K562 (cell line): ENCODE results near the gene IRX2. TPM values are rescaled to one million over a fixed set of nuclear protein-coding genes. Genes with fewer than 3 reads are reported as not detected.

ENCODE experiments used
- ATAC-seq: fragments of 200-7000 bp; cut with Tn5 transposase; 3 replicates; pipeline ENCODE4 v1.9.1; 2020; ENCODE audit warnings: moderate library complexity
- BruUV-seq: library from RNA; stranded (reverse); fragments of 400-500 nt; replicated peaks from 2 replicates; lab custom pipeline; 2021; lab: Mats Ljungman, UMichigan
- CTCF ChIA-PET: fragments of 300-600 bp; formaldehyde crosslinking; extraction: SDS; loops from one replicate; lab custom pipeline; 2021; ENCODE audit warnings: low intra/inter-chr PET ratio; lab: Yijun Ruan, JAX
- POLR2A ChIA-PET: fragments of 300-600, 350-650 bp; sonication (Branson Sonifier 250); formaldehyde crosslinking; extraction: SDS; loops from one replicate; lab custom pipeline; 2021; ENCODE audit warnings: antibody characterized with exemption, inconsistent platforms; lab: Yijun Ruan, JAX
- DNase-seq, 4 experiments: peaks; one replicate each; pipeline versions ENCODE4 v3.0.0 to v3.0.0-alpha.2; 2011 to 2018; ENCODE audit warnings: low spot score in 3 of 4, mixed read lengths in 3 of 4; ENCODE audit errors: extremely low read depth in 1 of 4
- FAIRE-seq: peaks from 2 replicates; lab custom pipeline; 2011; peaks lifted over from hg19 to GRCh38; lab: Jason Lieb, UNC
- H2AFZ ChIP-seq: 2 replicates; pipeline ENCODE4 v1.6.0; 2011; ENCODE audit warnings: low read depth, low read length, control low read depth, inconsistent platforms
- H3K27ac ChIP-seq: fragments of 200-600 bp; 3 replicates; pipeline ENCODE4 v1.8.0; 2011; ENCODE audit warnings: low read depth, mild to moderate bottlenecking, control low read depth, inconsistent platforms, low read length, moderate library complexity, mixed read lengths; ENCODE audit errors: extremely low read depth
- H3K27me3 ChIP-seq, 2 experiments: fragments of 300-600 bp in 1 of 2; 2 replicates in 1 of 2; 3 replicates in 1 of 2; pipeline versions ENCODE4 v1.6.0 to v1.8.0; 2011; ENCODE audit warnings: inconsistent platforms in 2 of 2, low read length in 2 of 2, mild to moderate bottlenecking in 1 of 2, mixed read lengths in 1 of 2, moderate library complexity in 1 of 2; ENCODE audit not compliant: control insufficient read depth in 2 of 2, insufficient read depth in 2 of 2
- H3K36me3 ChIP-seq: fragments of 300-600 bp; 3 replicates; pipeline ENCODE4 v1.8.0; 2011; ENCODE audit warnings: mild to moderate bottlenecking, low read length, inconsistent platforms; ENCODE audit not compliant: control insufficient read depth, insufficient read depth
- H3K4me1 ChIP-seq, 2 experiments: fragments of 200-600 bp in 1 of 2; replicated peaks in 1 of 2; 2 replicates in 1 of 2; 3 replicates in 1 of 2; pipeline versions ENCODE4 v1.5.1 to v1.8.0; 2011; ENCODE audit warnings: inconsistent platforms in 2 of 2, low read length in 2 of 2, mild to moderate bottlenecking in 1 of 2, mixed read lengths in 1 of 2, moderate library complexity in 1 of 2; ENCODE audit not compliant: control insufficient read depth in 2 of 2, insufficient read depth in 2 of 2
- H3K4me2 ChIP-seq: 2 replicates; pipeline ENCODE4 v1.6.1; 2011; ENCODE audit warnings: low read length, control low read depth, inconsistent platforms, mixed read lengths; ENCODE audit not compliant: insufficient read depth
- H3K4me3 ChIP-seq: fragments of 200-600 bp; sonication (generic), shearing (Covaris generic); 2 replicates; pipeline ENCODE4 v1.5.1; 2016; ENCODE audit warnings: control low read depth, inconsistent platforms
- H3K79me2 ChIP-seq: fragments of 200-600 bp; 3 replicates; pipeline ENCODE4 v1.8.0; 2011; ENCODE audit warnings: low read length, inconsistent platforms; ENCODE audit not compliant: control insufficient read depth, insufficient read depth
- H3K9ac ChIP-seq, 2 experiments: 2 replicates each; pipeline versions ENCODE4 v1.6.0 to v1.6.1; 2011; ENCODE audit warnings: low read depth in 2 of 2, low read length in 2 of 2, control low read depth in 1 of 2, inconsistent platforms in 1 of 2, mild to moderate bottlenecking in 1 of 2, mixed read lengths in 1 of 2; ENCODE audit not compliant: insufficient read depth in 1 of 2
- H3K9me1 ChIP-seq: one replicate; pipeline ENCODE4 v1.6.0; 2011; ENCODE audit warnings: inconsistent platforms, mild to moderate bottlenecking, low read length, moderate library complexity; ENCODE audit not compliant: control insufficient read depth, insufficient read depth
- H3K9me3 ChIP-seq: replicated peaks from 2 replicates; pipeline ENCODE4 v1.5.1; 2011; ENCODE audit warnings: low read depth, low read length, inconsistent platforms; ENCODE audit not compliant: control insufficient read depth, insufficient read depth
- H4K20me1 ChIP-seq: replicated peaks from 2 replicates; pipeline ENCODE4 v1.6.1; 2011; ENCODE audit warnings: low read length, inconsistent platforms, mixed read lengths; ENCODE audit not compliant: control insufficient read depth, insufficient read depth
- BCL6 ChIP-seq: fragments of 250-450 bp; sonication (Bioruptor Pico); IDR thresholded peaks from 2 replicates; pipeline ENCODE4 v1.4.0; 2020
- C11orf30 ChIP-seq: fragments of 450-650 bp; IDR thresholded peaks from 2 replicates; pipeline ENCODE4 v1.6.1; 2016; ENCODE audit warnings: low read depth, mild to moderate bottlenecking
- CTBP1 ChIP-seq: fragments of 450-650 bp; IDR thresholded peaks from 2 replicates; pipeline ENCODE4 v1.6.1; 2016; ENCODE audit warnings: borderline replicate concordance
- E4F1 ChIP-seq: fragments of 250-450 bp; sonication (Bioruptor Pico); IDR thresholded peaks from 2 replicates; pipeline ENCODE4 v1.5.0; 2021; ENCODE audit warnings: mild to moderate bottlenecking, borderline replicate concordance
- GMEB1 ChIP-seq: fragments of 250-450 bp; sonication (Bioruptor Pico); IDR thresholded peaks from 2 replicates; pipeline ENCODE4 v1.4.0; 2020; ENCODE audit warnings: mild to moderate bottlenecking
- NUFIP1 ChIP-seq: fragments of 450-650 bp; IDR thresholded peaks from 2 replicates; pipeline ENCODE4 v1.6.1; 2018; ENCODE audit not compliant: partially characterized antibody
- TAF7 ChIP-seq: fragments of 450-650 bp; IDR thresholded peaks from 2 replicates; pipeline ENCODE4 v1.6.1; 2016; ENCODE audit warnings: missing genetic modification characterization, missing compliant biosample characterization
- XRCC4 ChIP-seq: IDR thresholded peaks from one replicate; pipeline ENCODE4 v1.6.1; 2011; ENCODE audit not compliant: insufficient read depth, insufficient read length; ENCODE audit errors: extremely low read depth
- ZNF583 ChIP-seq: fragments of 250-450 bp; sonication (Bioruptor Pico); IDR thresholded peaks from 2 replicates; pipeline ENCODE4 v1.4.0; 2020
- ZNF76 ChIP-seq: fragments of 250-450 bp; sonication (Bioruptor Pico); IDR thresholded peaks from 2 replicates; pipeline ENCODE4 v1.4.0; 2020; ENCODE audit warnings: mild to moderate bottlenecking, moderate library complexity, borderline replicate concordance
- ZNF79 ChIP-seq: fragments of 250-450 bp; sonication (Bioruptor Pico); IDR thresholded peaks from 2 replicates; pipeline ENCODE4 v1.4.0; 2020; ENCODE audit warnings: low read depth, mild to moderate bottlenecking, moderate library complexity
- WGBS: fragments of 100-300 bp; shearing (Covaris generic); methylation state at CpG from one replicate; pipeline ENCODE4 v1.1.6; 2016; ENCODE audit warnings: low coverage, mixed read lengths; ENCODE audit not compliant: insufficient coverage; ENCODE audit errors: missing lambda C conversion rate; 5-methylcytosine and 5-hydroxymethylcytosine counted together
- in situ Hi-C: fragments of 300-500 bp; cut with MboI; formaldehyde crosslinking; loops from 4 replicates; pipeline ENCODE4 v1.15.0; 2018; ENCODE audit warnings: inconsistent platforms, mixed read lengths
- intact Hi-C: fragments of 100-400 bp; cut with micrococcal nuclease; formaldehyde crosslinking; loops from 2 replicates; pipeline ENCODE4 v1.14.2; 2022
- polyA plus RNA-seq, 8 experiments: library from polyadenylated mRNA; depleted of rRNA in 4 of 8; stranded (reverse) in 5 of 8; unstranded in 3 of 8; fragments of >200 nt; fragmentation: Nextera tagmentation in 2 of 8; fragmentation: Illumina TruSeq in 1 of 8; extraction: Ambion mirVana in 2 of 8; extraction: Trizol in 1 of 8; gene quantifications; 2 replicates each; pipeline versions ENCODE4 v1.2.1 to v1.2.3, GENCODE V29; 2011 to 2014; ENCODE audit warnings: inconsistent platforms in 1 of 8, missing spikeins in 1 of 8
- total RNA-seq, 7 experiments: library from RNA; depleted of rRNA in 6 of 7; stranded (reverse); fragments of >200 nt in 6 of 7; fragmentation: Illumina TruSeq in 2 of 7; extraction: Trizol in 2 of 7; gene quantifications; 2 replicates each; pipeline versions ENCODE4 v1.2.1 to v1.2.3, GENCODE V29; 2011 to 2021; ENCODE audit warnings: low replicate concordance in 1 of 7
- TF ChIP-seq, protein P1 (sequence below): fragments of 450-650 bp; IDR thresholded peaks from 2 replicates; pipeline ENCODE4 v1.6.1; 2016; ENCODE audit warnings: low read depth, mild to moderate bottlenecking, moderate library complexity
- TF ChIP-seq, protein P2 (sequence below): sonication (generic); formaldehyde crosslinking; IDR thresholded peaks from 2 replicates; pipeline ENCODE4 v1.8.0; 2022; ENCODE audit warnings: missing genetic modification reagents, mild to moderate bottlenecking, moderate library complexity, borderline replicate concordance

IRX2 gene
- total and polyA plus RNA-seq, 9 of the 15 experiments (the other 6 are each of a cell fraction or from before 2014, with no cell fraction given), result 0.13 TPM; not detected in 8

- in situ Hi-C loops (no loop called here), intact Hi-C loops (no loop called here)
- CTCF ChIA-PET, result no interaction called here
Measured at GRCh38 chr5:2714026-2714425, 37.5 kb downstream of the IRX2 start.

More at GRCh38 chr5:2714026-2714425, 37.5 kb downstream of the IRX2 start:
- ATAC-seq, result no peak
- H4K20me1 ChIP-seq, result no peaks in the 10 kb centered on the region
- H3K9me3 ChIP-seq, result no peaks in the 10 kb centered on the region
- no peaks in the 10 kb centered on the region for H3K36me3 ChIP-seq
- H3K27ac ChIP-seq, result no peak overlapping the region
- no peak for FAIRE-seq
- no TSS peak for BruUV-seq
- no peak overlapping the region for H2AFZ ChIP-seq
- no peaks in the 10 kb centered on the region for H3K4me1 ChIP-seq
- H3K27me3 ChIP-seq, result peaks cover 7 to 39% of the 10 kb centered on the region in 2 experiments; a peak in 4 of 5 replicates
- no peak overlapping the region for H3K4me2 ChIP-seq
- no peaks in the 10 kb centered on the region for H3K9me1 ChIP-seq
- no peak for DNase-seq
- no peak overlapping the region for H3K9ac ChIP-seq
- POLR2A ChIA-PET, result interaction anchor here (2.8 kb wide), 1 partner anchor 14 kb away, joined by 8 read pairs; no protein-coding TSS in a partner anchor
- TF ChIP-seq ZNF79 (no peak), ZNF76 (CRISPR knock-in tag) (no peak), XRCC4 (no peak), CTBP1 (no peak), E4F1 (CRISPR knock-in tag) (no peak), ZNF583 (CRISPR knock-in tag) (no peak), C11orf30 (no peak), NUFIP1 (no peak), GMEB1 (CRISPR knock-in tag) (no peak), BCL6 (CRISPR knock-in tag) (no peak), TAF7 (no peak)
- TF ChIP-seq, protein P1, sequence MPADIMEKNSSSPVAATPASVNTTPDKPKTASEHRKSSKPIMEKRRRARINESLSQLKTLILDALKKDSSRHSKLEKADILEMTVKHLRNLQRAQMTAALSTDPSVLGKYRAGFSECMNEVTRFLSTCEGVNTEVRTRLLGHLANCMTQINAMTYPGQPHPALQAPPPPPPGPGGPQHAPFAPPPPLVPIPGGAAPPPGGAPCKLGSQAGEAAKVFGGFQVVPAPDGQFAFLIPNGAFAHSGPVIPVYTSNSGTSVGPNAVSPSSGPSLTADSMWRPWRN, result no peak
- TF ChIP-seq, protein P2, sequence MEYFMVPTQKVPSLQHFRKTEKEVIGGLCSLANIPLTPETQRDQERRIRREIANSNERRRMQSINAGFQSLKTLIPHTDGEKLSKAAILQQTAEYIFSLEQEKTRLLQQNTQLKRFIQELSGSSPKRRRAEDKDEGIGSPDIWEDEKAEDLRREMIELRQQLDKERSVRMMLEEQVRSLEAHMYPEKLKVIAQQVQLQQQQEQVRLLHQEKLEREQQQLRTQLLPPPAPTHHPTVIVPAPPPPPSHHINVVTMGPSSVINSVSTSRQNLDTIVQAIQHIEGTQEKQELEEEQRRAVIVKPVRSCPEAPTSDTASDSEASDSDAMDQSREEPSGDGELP (CRISPR knock-in tag), result no peak
- TF ChIP-seq, all 486 proteins: peak for 0
- WGBS, result 0% methylated on average over 6 of the region's 6 CpGs
- no peak overlapping the region for H3K4me3 ChIP-seq
- no peaks in the 10 kb centered on the region for H3K79me2 ChIP-seq
